ENCODE measurements around the gene ACP4.
"Not testable (repeated sequence)": the region's sequence is repeated elsewhere in the genome, so short reads cannot be mapped to it uniquely, and the experiment has no call there.

Gene ACP4

GRCh38 chr19:50797781-50798658 lies 7.8 kb downstream of the ACP4 start:
- no peak for DNase-seq

GRCh38 chr19:50798659-50799546 lies 8.7 kb downstream of the ACP4 start:
- no peak for DNase-seq

GRCh38 chr19:50799547-50799851 lies 9.3 kb downstream of the ACP4 start:
- DNase-seq, result no peak

GRCh38 chr19:50801107-50801506 lies 10.9 kb downstream of the ACP4 start:
- no peak for DNase-seq

GRCh38 chr19:50803633-50804419 lies 13.6 kb downstream of the ACP4 start:
- no peak for DNase-seq

GRCh38 chr19:50804420-50805272 lies 14.4 kb downstream of the ACP4 start:
- peak; percentile 99 for DNase-seq

- DNase-seq, result no peak
These were observed 18.6 kb downstream of the ACP4 start for GRCh38 chr19:50808856-50809255.

- DNase-seq, result not testable (repeated sequence)
These were observed 21.5 kb downstream of the ACP4 start for GRCh38 chr19:50811622-50812238.

- DNase-seq, result no peak
These were observed 22.3 kb downstream of the ACP4 start for GRCh38 chr19:50812474-50812873.

- no peak for DNase-seq
These were observed 24.7 kb downstream of the ACP4 start for GRCh38 chr19:50814883-50815282.

GRCh38 chr19:50815439-50815838 lies 25.2 kb downstream of the ACP4 start:
- no peak for DNase-seq

GRCh38 chr19:50817941-50818858 lies 28.0 kb downstream of the ACP4 start:
- DNase-seq, result peak; percentile 84

GRCh38 chr19:50818859-50819472 lies 28.8 kb downstream of the ACP4 start:
- no peak for DNase-seq

- DNase-seq, result no peak
These were observed 29.4 kb downstream of the ACP4 start for GRCh38 chr19:50819636-50820035.

- no peak for DNase-seq
These were observed 29.9 kb downstream of the ACP4 start for GRCh38 chr19:50820086-50820485.

- DNase-seq, result no peak
These were observed 30.5 kb downstream of the ACP4 start for GRCh38 chr19:50820549-50821247.

- no peak for DNase-seq
These were observed 31.0 kb downstream of the ACP4 start for GRCh38 chr19:50821248-50821612.

- no peak for DNase-seq
These were observed 31.4 kb downstream of the ACP4 start for GRCh38 chr19:50821622-50822021.

GRCh38 chr19:50822661-50823208 lies 32.5 kb downstream of the ACP4 start:
- DNase-seq, result no peak
